ENCODE results near the gene COL6A1. TPM values are rescaled to one million over a fixed set of nuclear protein-coding genes. Genes with fewer than 3 reads are reported as not detected.

COL6A1 gene
- total RNA-seq, 1 donor from 2014 or later = 154 TPM

- peaks cover 50% of the 10 kb centered on the region for H3K4me1 ChIP-seq
- intact Hi-C loops (cut with micrococcal nuclease) = no loop called here
- no peak for DNase-seq
Observed at GRCh38 chr21:46052703-46053651, 71.4 kb downstream of the COL6A1 start.

GRCh38 chr21:46054031-46054430 lies 72.5 kb downstream of the COL6A1 start:
- Histone ChIP-seq H3K4me3 (no peak overlapping the region), H3K27ac (replicated peaks) (peak overlapping the region; percentile 36)
- intact Hi-C loops (cut with micrococcal nuclease) = no loop called here

More at GRCh38 chr21:46052703-46053651, 71.4 kb downstream of the COL6A1 start:
- Histone ChIP-seq H3K9me3 (replicated peaks) (peaks cover 4% of the 10 kb centered on the region), H3K27ac (replicated peaks) (no peak overlapping the region), H3K27me3 (ENCODE audit: low read depth) (no peaks in the 10 kb centered on the region), H3K36me3 (no peaks in the 10 kb centered on the region), H3K4me3 (no peak overlapping the region)
- TF ChIP-seq CTCF (IDR thresholded peaks at IDR 0.05; ENCODE audit: borderline replicate concordance) = no peak

GRCh38 chr21:46054451-46054881 lies 72.9 kb downstream of the COL6A1 start:
- intact Hi-C loops (cut with micrococcal nuclease) = no loop called here
- Histone ChIP-seq H3K36me3 (no peaks in the 10 kb centered on the region), H3K4me3 (no peak overlapping the region), H3K4me1 (peaks cover 49% of the 10 kb centered on the region), H3K27me3 (ENCODE audit: low read depth) (no peaks in the 10 kb centered on the region), H3K27ac (replicated peaks) (peak overlapping the region; percentile 36), H3K9me3 (replicated peaks) (peaks cover 4% of the 10 kb centered on the region)
- no peak for TF ChIP-seq CTCF (IDR thresholded peaks at IDR 0.05; ENCODE audit: borderline replicate concordance)
- DNase-seq = no peak

More at GRCh38 chr21:46054031-46054430, 72.5 kb downstream of the COL6A1 start:
- H3K36me3 ChIP-seq = no peaks in the 10 kb centered on the region
- no peak for DNase-seq
- TF ChIP-seq CTCF (IDR thresholded peaks at IDR 0.05; ENCODE audit: borderline replicate concordance) = no peak
- peaks cover 4% of the 10 kb centered on the region for H3K9me3 ChIP-seq (replicated peaks)
- peaks cover 50% of the 10 kb centered on the region for H3K4me1 ChIP-seq
- H3K27me3 ChIP-seq (ENCODE audit: low read depth) = no peaks in the 10 kb centered on the region

Other genes with a start within 250 kb of the COL6A1 start
- 157 TPM for gene COL6A2, start 116.3 kb downstream of the COL6A1 start, total RNA-seq
- 2.2 TPM for gene FTCD, start 173.8 kb downstream of the COL6A1 start, total RNA-seq
- 7.0 TPM for gene SPATC1L, start 202.7 kb downstream of the COL6A1 start, total RNA-seq
- gene LSS, start 247.0 kb downstream of the COL6A1 start, total RNA-seq = 52.0 TPM

Measured in left ventricle myocardium inferior (tissue), 1 donor.